HuH-7 (cell line): ENCODE results near the gene TOR4A.

ENCODE experiments used
- DNase-seq: peaks from one replicate; pipeline ENCODE4 v3.0.0; 2011; ENCODE audit warnings: low spot score

The TOR4A gene

DNA sequence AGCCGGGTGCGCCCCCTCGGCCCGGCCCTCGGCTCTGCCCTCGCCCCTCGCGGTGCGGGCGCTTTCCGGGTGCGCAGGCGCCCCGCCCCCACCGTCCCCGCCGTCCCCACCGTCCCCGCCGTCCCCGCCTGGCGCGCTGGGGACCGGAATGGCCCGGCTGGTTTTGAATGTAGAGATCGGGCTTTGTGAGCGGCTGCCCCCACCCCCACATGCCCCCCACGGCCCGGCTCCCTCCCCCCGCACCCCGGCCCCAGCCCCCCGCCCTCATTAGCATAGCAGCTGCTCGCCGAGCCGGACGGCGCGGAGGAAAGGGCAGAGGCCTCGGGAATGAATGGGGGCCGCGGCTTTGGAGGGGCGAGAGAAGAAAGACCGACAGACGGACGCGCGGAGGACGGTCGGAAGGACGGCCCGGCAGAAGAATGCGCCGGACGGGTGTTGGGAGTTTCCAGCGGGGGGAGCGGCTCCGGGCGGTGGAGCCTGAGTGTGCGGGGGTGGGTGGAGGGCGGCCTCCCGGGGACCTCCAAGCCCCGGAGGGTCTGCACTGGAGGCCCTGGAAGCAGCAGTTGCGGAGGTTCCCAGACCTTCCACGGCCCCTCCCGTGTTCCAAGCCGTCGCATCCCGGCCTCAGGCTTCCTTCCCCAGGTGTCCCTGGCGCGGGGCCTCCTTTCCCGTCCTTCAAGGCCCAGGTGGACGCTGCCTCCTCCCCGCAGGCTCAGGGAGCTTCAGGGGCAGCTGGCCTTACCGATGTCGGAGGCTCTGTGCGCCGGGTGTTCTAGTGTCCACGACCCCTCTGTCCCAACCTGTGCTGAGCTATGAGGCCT is 18.5 kb downstream of the TOR4A start:
- no peak for DNase-seq

DNA sequence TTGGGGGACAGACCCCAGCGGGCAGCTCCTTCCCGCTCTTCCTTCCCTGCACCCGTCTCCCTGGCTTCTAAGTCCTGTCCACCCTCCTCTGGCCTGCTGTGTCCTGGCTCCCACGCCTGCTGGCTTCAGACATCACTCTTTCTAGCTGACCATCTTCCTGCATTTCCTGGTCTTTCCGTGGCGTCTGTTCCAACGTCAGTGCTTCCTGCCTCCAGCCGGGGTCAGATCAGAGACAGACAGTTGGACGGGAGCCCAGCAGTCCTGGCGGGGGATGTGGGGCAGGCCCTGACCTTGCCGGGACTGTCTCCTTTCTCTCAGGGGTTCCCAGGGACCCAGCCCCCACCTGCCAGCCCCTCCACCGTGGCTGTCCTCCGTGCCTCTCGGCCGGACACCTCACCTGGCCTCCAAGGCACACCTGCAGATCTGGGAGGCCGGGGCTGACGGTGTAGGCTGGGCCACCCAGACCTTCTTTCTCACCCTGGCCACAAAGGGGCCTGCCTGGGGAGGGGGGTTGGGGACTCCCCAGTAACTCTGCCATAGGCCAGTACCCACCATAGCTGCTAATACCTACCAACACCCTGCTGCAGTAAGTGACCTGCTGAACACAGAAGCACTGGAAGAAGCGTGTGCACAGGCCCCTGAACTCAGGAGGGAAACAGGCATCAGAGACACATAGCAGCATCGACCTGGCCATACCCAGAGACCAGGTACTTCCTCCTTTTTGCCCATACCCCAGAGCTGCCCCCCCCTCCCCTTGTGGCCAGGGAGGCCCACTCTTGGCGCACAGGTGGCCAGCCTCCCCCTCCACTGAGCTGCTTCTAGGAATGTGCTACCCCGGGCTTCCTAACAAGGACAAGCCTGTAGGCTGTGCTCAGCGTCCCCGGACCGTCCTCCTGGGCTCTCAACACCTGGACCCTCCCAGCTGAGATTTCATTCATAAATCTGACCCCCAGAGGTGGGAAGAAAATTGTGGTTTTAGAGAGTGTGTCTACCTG is 19.4 kb downstream of the TOR4A start:
- DNase-seq = no peak

DNA sequence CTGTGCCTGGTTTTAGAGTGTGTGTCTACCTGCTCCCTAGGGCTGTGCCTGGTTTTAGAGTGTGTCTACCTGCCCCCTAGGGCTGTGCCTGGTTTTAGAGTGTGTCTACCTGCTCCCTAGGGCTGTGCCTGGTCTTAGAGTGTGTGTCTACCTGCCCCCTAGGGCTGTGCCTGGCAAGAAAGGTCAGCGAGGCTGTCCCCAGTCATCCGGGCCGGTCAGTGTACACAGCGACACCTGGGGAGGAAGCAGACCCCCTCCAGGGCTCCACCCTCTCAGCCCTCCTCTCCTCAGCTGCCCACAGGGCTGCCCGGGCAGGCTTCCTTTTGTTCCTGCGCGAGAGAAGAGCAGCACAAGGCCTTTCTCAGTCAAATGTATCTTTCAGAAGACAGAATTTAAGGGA is 20.4 kb downstream of the TOR4A start:
- DNase-seq = no peak

DNA sequence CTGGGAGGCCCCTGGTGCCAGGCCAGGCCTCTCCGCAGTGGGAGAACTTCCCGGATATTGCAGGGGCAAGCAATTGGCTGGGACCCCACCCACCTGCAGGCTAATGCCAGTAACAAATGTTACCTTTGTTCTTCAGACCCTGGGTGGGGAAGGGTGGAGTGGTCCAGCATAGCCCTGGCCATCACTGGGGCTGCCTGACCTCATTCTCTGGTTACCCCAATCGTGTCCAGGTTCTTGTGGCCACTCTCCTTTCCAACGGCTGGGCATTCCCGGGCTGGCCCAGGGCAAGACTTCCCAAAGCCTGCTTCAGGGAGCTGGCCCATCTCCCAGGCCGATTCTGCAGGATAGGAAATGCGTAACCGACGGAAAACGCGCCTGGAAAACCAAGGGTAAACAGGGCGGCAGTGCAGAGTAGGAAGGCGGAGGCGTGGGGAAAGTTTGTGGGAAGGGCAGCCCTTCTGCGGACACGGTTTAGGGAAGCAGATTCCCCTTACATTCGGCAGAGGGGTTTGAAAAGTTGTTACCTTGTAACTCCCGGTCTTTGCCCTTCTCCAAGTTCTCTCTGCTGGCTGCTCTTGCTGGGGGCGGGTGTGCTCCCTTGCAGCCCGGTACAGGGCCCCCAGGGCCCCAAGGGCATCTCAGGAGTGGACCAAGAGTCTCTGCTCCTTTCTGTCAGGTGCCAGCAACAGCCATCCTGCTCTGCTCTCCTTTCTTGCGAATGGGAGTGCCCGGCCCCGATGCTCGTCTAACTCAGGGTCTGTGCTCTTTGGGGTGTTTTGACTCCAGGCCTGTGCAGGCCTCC is 21.1 kb downstream of the TOR4A start:
- DNase-seq = no peak

GRCh38 chr9:137299203-137299565 is 21.7 kb downstream of the TOR4A start:
- DNase-seq = no peak

- DNase-seq = no peak
These were observed 22.4 kb downstream of the TOR4A start for GRCh38 chr9:137299938-137300337.

- no peak for DNase-seq
These were observed 23.1 kb downstream of the TOR4A start for GRCh38 chr9:137300567-137301080.

- DNase-seq = peak; percentile 77
These were observed 23.8 kb downstream of the TOR4A start for GRCh38 chr9:137301081-137301947.

- DNase-seq = peak; percentile 84
These were observed 24.6 kb downstream of the TOR4A start, which contains the start of gene NRARP for GRCh38 chr9:137302118-137302448. Gene NRARP, minus strand, starts transcription at chr9:137302271. Its CDS starts 343 bp downstream, at chr9:137301928.

DNA sequence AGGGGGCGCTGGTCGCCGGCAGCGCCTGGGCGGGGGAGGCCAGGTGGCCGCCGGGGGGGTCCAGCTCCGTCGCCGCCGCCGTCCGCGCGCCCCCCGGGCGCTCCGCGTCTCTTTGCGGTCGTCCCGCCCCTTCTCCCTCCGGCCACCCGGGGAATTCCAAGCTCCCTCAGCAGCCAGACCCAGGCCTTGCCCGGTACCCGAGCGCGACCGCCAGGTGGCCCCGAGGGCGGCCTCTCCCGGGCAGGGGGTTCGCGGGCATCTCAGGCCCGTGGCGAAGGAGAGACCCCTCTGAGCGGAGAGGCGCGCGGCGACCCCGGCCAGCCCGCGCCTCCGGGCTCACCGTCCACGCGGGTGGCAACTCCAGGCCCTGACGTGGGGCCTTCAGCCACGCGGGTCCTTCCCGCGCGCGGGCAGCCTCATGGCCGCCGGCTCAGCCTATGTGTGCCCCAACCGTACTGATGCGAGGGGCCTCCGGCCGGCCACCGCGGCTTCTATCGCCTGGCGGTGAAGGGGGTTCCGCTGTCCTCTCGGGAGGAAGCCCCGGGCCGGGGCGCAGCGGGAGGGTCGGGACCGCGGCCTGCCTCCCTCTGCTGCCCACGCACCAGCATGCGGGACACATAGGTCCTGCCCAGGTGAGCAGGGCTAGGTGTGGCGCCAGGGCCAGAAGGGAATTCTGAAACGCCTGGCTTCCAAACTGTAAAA is 25.1 kb downstream of the TOR4A start:
- DNase-seq = peak; percentile 97

DNA sequence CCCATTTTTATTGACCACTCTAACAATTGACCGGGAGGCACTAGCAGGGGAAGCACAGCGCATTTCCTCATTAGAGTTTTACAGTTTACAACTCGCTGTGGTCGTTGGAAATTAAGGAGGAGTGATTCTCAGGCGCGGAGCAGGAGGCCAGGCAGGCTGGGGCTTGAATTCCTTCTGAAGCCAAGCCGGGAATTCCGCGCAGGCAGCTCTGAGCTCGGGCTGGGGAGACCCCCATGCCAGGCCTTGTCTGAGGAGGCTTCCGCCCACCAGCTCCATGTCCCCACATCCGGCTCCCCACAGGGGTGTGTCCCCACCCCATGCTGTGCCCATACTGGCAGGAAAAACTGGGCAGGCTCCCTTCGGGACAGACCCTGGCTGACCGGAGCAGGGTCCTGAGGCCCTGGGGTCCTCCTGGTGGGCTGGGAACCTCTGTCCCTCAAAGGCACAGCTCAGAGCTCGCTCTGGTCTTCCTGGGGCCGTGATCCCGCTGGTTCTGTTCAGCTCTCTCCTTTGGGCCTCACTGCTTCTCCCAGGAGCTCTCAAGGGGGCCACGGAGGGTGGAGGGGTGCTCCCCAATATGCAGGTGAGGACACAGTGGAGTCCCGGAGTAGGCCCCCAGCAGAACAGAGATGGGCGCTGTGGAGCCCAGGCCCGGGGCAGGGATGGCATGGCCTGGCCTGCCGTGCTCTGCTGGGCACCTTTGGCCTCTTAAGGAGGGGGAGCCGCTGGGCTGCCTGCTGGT is 25.8 kb downstream of the TOR4A start:
- DNase-seq = no peak

DNA sequence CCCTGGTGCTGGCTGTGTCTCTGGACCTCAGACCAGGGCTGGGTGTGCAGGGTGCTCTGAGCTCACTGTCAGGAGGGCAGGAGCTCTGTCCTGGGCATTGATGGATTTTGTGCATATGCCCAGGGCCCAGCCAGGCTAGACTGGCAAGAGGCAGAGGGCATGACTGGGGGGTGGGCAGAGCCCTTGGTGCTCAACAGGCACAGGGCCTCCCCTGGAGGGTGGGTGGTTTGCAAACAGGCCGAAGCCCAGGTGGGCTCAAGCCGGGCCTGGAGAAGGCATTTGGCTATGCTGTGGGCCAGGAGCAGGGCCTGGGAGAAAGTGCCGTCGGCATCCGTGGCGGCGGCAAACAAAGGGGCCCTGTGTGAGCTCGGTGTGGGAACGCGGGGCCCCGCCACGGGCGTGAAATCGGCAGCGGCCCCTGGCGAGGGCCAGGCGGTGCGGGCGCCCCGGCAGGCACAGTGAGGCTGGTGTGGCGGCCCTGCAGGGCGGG is 26.4 kb downstream of the TOR4A start:
- no peak for DNase-seq

GRCh38 chr9:137304383-137305059 is 27.0 kb downstream of the TOR4A start:
- no peak for DNase-seq

DNA sequence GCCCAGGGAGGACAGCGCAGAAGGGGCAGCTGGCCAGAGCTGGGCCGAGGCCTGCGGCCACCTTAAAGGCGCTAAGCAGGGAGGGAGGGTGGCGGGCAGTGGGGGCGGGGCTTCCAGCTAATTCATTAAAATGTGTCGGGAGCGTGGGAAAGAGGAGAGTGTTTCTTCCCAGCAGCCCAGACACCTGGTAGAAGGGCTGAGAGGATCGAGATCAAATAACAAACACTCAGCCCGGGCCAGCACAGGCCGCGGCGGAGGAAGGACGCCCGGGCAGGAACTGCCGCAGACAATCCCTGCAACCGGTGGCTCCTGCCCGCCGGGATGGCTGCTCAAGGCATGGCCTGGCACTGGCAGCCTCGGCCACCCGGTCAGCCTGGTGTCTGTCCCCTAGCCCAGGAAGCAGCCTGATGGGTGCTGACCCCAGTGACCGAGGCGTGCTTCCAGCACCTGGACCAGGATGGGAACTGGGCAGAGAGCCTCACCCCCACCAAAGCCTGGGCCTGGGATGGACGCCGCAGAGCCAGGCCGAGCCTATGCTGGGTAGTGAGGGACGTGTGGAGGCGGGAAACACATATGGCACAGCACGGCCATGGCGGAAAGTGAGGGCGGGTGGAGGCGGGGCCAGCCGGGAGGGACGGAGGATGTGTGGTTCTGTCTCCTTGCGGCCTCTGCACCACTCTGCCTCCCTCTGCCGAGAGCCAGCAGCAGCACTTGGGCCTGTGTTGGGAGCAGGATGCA is 27.7 kb downstream of the TOR4A start:
- no peak for DNase-seq

GRCh38 chr9:137305798-137306065 is 28.2 kb downstream of the TOR4A start:
- DNase-seq = no peak

DNA sequence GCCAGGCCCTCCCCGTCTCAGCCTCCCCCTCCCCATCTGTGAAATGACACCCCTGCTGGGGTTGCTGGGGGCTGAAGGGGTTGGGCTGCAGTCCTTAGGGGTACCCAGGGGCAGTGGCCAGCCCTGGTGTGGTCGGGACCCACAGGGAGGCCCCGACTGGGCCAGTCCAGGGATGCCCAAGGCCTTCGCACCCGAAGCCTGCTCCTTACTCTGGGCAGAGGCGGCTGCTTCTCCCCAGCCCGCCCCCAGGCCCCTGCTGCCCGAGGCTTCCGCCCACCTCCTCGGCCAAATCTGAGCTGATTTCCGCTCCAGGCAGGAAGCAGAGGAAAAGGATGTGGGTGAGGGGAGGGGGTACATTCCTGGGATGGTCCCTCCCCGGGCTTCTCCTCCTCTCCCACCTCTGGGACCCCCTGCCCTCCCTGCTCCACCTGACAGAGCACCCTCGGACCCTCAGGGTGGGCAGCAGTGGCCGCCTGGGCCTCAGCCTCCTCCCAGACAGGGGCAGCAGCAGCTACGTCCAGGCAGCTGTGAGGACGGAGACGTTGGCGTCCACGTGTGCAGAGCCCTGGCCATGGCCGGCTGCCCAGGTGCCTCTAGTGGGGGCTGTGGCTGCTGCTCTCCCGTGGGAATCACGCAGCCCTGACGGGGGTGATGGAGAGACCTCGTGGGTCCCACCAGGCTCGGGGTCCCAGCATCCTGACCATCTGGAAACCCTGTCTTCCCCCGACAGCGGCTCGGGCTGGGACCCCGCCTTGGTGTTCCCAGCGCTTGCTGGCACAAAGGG is 28.7 kb downstream of the TOR4A start:
- no peak for DNase-seq

DNA sequence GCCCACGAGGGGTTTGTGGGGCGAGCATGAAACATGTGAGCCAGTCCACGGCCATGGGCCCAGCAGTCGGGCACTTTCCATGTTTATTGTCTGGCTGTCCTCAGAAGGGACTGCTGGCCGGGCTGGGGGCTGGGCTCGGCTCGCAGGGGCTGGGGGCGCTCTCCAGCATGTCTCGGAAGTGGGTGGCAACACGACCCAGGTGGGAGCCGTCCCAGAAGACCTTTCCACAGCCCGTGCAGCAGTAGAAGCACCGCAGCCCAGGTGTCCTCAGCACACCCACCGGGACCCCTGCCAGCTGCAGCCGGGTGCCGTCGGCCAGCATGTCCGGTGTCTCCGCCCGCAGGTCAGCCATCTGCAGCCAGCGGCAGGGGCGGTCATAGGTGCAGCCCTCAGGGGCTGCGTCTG is 29.3 kb downstream of the TOR4A start:
- DNase-seq = no peak
